Amniotic stem cell (primary cell): ENCODE data around the gene INHBB.

Experiments
- DNase-seq: peaks from one replicate; lab custom pipeline; 2025; lab: John Stamatoyannopoulos, UW

The INHBB gene

GRCh38 chr2:120342446-120342845 is 3.5 kb upstream of the INHBB start:
- no peak for DNase-seq

DNA sequence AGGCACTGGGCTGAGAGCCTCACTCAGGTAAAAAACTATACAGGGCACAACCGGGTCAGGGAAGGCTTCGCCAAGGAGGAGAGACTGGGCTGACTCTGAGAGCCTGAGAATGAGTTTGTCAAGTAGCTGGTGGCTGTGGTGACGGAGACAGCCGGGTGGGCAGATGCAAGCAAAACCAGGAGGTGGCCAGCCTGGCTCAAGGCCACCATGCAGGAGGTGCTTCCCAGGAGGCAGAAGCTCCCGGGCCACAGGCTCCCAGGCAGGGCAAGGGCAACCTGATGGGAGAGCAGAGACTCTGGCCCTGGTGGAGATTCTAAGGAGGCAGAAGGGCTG is 2.9 kb upstream of the INHBB start:
- DNase-seq, result no peak

- peak; percentile 42 for DNase-seq
Measured at GRCh38 chr2:120343433-120344105, 2.4 kb upstream of the INHBB start.

DNA sequence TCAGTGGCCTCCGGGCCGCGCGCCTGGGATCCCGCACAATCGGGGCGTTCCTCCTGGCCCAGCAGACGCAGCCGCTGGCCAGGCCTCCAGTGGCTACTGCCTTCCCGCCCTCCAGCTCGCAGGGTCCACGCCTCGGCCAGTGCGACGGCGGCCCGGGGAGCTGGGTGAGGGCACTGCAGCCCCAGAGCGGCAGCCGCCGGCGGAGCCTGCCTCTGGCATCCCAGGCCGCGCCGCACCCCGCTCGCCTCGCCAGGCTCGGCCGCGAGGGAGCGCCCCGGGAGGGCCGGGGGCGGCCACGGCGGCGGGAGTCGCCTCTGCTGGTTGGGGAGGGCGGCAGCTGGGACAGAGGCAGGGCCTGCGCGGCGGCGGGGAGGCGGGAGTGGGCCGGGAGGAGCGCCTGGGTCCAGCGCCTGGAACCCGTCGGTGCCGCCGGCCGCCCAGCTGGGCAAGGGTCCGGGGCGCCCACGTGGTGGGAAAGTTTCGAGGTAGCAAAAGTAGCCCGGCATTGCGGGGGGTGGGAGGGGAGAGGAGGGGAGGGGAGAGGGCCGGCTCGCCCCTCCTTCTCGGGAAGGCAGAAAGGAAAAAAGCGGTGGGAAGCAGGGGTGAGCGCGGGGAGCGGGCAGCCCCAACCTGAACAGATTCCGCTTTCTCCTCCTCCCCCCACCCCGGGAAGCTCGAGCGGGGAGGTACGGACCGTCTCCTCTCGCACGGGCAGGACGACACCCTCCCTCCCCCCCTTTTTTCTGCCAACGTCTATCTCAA is 1.5 kb upstream of the INHBB start:
- no peak for DNase-seq

GRCh38 chr2:120344976-120345581 is 857 bp upstream of the INHBB start:
- DNase-seq, result no peak

DNA sequence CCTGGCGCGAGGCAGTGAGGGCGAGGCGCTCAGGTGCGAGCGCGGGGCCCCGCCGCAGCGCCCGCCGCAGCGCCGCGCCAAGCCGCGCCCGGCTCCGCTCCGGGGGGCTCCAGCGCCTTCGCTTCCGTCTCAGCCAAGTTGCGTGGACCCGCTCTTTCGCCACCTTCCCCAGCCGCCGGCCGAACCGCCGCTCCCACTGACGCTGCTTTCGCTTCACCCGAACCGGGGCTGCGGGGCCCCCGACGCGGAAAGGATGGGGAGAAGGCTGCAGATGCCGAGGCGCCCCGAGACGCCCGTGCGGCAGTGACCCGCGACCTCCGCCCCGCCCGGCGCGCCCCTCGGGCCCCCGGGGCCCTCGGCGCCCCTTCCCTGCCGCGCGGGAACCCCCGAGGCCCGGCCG is 328 bp upstream of the INHBB start:
- no peak for DNase-seq

DNA sequence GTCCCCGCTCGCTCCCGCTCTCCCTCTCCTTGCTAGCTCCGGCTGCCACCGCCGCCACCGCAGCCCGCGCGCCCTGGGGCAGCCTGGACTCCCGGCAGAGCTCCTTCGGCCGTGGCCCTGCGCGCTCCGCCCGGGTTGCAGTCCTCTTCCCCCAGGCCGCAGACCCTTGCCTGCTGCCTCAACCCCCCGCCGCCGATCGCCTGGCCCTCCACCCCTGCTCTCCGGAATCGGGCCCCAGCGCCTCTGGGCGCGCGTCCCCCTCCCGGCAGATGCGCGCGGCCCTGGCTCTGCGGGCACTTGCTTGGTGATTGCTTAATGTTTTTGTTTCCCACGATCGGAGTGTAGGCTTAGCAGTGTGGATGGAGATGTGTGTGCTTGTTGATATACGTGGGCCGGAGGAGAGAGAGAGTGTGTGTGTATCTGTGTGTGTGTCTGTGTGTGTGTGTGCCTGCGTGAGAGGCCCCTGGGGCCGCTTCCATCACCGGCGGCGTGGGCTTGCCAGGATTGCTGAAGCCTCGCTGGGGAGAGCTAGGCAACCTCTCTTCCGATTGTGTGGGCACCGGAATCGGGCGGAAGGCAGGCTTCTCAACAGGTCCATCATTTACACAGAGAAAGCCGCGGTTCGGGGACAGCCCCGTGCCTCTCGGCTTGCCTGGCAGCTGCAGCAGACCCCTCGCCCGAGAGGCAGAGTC is 877 bp downstream of the INHBB start:
- DNase-seq, result no peak

GRCh38 chr2:120347396-120348060 is 1.6 kb downstream of the INHBB start:
- peak; percentile 17 for DNase-seq

DNA sequence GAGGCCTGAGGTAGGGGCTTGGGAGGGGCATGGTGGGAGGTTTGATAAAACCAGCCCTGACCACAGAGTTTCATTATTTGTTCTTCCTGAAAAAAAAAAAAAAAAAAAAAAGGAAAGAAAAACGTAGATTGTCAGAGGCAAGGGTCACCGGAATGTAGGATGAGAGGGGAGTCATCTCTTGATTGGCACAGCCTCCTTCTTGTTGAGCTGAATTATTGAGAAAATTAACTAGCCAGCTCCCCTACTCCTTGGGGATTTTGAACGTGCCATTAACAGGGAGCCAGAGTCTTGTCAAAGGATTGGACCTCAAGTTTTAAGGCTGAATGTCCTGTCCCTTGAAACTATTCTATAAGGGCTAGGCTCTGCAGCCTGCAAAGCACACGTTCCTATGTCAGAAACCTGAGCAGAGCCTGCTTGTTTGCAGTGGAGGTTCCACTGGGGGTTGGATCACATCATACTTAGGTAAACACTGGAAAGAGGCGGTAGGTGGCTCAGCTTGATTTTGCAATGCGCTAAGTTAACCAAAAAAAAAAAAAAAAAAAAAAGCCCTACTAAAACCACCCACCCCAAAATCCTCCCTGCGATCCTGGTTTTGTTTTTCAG is 2.3 kb downstream of the INHBB start:
- DNase-seq, result no peak

DNA sequence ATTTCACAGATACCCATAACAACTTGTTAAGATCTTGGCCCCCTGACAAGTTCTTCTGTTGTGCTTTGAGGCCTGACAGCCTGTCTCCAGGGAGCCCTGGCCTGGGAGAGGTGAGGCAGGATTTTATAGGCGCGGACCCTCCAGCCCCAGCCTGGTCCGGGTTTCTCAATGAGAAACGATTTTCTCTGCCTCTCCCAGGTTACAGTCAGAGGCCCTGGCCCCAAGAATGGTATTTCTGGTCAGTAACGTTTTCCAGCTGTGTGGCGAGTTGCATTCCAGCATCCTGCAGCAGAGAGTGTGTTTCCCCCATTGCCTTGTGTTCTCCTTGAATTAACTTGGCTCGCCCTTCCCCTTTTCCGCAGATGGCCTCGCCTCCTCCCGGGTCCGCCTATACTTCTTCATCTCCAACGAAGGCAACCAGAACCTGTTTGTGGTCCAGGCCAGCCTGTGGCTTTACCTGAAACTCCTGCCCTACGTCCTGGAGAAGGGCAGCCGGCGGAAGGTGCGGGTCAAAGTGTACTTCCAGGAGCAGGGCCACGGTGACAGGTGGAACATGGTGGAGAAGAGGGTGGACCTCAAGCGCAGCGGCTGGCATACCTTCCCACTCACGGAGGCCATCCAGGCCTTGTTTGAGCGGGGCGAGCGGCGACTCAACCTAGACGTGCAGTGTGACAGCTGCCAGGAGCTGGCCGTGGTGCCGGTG is 3.0 kb downstream of the INHBB start:
- DNase-seq, result no peak

- DNase-seq, result no peak
Measured at GRCh38 chr2:120349440-120349921, 3.5 kb downstream of the INHBB start.

GRCh38 chr2:120350080-120350479 is 4.1 kb downstream of the INHBB start:
- no peak for DNase-seq

DNA sequence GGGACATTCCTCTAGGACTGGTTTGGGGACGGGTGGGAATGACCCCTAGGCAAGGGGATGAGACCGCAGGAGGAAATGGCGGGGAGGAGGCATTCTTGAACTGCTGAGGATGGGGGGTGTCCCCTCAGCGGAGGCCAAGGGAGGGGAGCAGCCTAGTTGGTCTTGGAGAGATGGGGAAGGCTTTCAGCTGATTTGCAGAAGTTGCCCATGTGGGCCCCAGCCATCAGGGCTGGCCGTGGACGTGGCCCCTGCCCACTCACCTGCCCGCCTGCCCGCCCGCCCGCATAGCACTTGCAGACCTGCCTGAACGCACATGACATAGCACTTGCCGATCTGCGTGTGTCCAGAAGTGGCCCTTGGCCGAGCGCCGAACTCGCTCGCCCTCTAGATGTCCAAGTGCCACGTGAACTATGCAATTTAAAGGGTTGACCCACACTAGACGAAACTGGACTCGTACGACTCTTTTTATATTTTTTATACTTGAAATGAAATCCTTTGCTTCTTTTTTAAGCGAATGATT is 4.9 kb downstream of the INHBB start:
- DNase-seq, result no peak

DNA sequence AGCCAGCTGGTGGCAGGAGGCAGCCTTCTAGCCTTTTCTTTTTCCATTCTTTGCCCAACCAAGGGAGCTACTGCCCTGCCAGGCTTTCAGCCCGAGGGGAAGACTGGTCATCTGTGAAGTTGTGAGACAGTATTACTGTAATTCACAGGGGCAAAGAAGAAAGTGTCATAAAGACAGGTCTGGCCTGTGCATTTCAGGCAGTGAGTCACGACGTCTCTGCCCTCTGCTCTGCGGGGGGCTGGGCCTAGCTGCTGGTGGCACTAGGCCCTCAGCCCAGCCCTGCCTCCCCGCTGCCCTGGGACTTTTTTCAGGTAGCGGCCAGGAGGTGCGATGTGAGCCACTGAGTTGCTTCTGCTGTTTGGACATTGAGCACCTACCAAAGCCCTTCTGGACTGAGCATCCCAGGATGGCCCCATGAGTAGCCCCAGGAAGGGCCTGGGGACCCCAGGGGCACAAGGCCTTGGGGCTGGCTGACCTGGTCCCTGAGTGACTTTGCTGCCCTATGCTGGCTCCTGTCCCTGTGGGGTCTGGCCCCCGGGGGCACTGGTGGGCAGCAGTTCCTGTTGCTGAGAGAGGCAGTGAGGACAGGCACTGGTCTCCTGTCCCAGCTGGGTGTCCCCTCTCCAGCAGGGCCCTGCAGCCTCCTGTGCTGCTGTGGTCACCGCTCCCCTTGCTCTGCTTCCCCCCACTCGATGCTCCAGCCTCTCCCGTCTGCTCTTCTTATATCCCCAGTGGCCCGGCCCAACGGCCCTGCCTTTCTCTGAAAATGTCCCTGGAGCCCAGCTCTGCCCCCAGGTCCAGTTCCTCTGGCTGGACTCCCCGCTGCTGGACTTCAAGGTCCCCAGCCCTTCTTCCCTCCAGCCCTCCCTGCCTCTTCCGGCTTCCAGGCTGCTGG is 7.0 kb downstream of the INHBB start:
- no peak for DNase-seq

GRCh38 chr2:120353591-120353898 is 7.6 kb downstream of the INHBB start:
- no peak for DNase-seq

GRCh38 chr2:120353931-120354330 is 8.0 kb downstream of the INHBB start:
- DNase-seq, result no peak

DNA sequence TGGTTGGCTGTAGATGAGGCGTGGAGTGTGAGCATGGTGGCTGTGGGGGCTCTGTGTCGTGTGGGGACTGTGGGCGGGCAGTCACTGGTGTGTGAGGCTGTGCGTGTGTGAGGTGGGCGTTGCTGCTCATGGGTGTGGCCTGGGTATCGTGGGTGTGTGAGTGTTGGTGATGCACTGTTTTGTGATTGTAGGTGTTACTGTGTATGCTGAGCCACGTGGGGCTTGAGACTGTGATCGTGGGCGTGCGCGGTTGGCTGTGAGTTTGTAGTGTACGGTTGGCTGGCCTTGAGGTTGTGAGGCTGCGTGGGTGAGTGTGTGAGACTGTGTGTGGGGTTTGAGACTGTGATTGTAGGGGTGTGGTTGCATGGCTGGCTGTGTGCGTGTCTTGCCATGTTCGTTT is 8.5 kb downstream of the INHBB start:
- DNase-seq, result no peak

GRCh38 chr2:120354935-120355779 is 9.2 kb downstream of the INHBB start:
- no peak for DNase-seq

- DNase-seq, result no peak
Measured at GRCh38 chr2:120355780-120356266, 9.9 kb downstream of the INHBB start.
